Measurements from ENCODE around the gene PADI6.

Gene PADI6

GRCh38 chr1:17440827-17441168, 68.8 kb downstream of the PADI6 start:
- H3K4me1 ChIP-seq (ENCODE audit: control insufficient read depth, insufficient read depth, low read length), result peaks cover 18% of the 10 kb centered on the region
- no peak overlapping the region for H3K4me3 ChIP-seq (ENCODE audit: insufficient read depth, low read depth, low read length)
- H3K27ac ChIP-seq (ENCODE audit: insufficient read depth, low read depth, low read length, poor library complexity, severe bottlenecking), result no peak overlapping the region
- no peaks in the 10 kb centered on the region for H3K9me3 ChIP-seq (ENCODE audit: control insufficient read depth, low read length)
- H3K27me3 ChIP-seq (ENCODE audit: control insufficient read depth, insufficient read depth, low read length, poor library complexity, severe bottlenecking), result peaks cover 26% of the 10 kb centered on the region
- no peaks in the 10 kb centered on the region for H3K36me3 ChIP-seq (ENCODE audit: control insufficient read depth, insufficient read depth, low read length)
- whole genome bisulfite sequencing, 2 experiments, result 25 to 33% methylated on average over 6 of the region's 6 CpGs

GRCh38 chr1:17441265-17441992, 69.4 kb downstream of the PADI6 start:
- no peak overlapping the region for H3K27ac ChIP-seq (ENCODE audit: insufficient read depth, low read depth, low read length, poor library complexity, severe bottlenecking)
- H3K4me3 ChIP-seq (ENCODE audit: insufficient read depth, low read depth, low read length), result no peak overlapping the region
- H3K4me1 ChIP-seq (ENCODE audit: control insufficient read depth, insufficient read depth, low read length), result peaks cover 12% of the 10 kb centered on the region
- H3K36me3 ChIP-seq (ENCODE audit: control insufficient read depth, insufficient read depth, low read length), result no peaks in the 10 kb centered on the region
- no peaks in the 10 kb centered on the region for H3K9me3 ChIP-seq (ENCODE audit: control insufficient read depth, low read length)
- WGBS, 2 experiments, result 38 to 39% methylated on average over 10 of the region's 10 CpGs
- peaks cover 26% of the 10 kb centered on the region for H3K27me3 ChIP-seq (ENCODE audit: control insufficient read depth, insufficient read depth, low read length, poor library complexity, severe bottlenecking)

- peaks cover 26% of the 10 kb centered on the region for H3K27me3 ChIP-seq (ENCODE audit: control insufficient read depth, insufficient read depth, low read length, poor library complexity, severe bottlenecking)
- no peak overlapping the region for H3K4me3 ChIP-seq (ENCODE audit: insufficient read depth, low read depth, low read length)
- H3K36me3 ChIP-seq (ENCODE audit: control insufficient read depth, insufficient read depth, low read length), result no peaks in the 10 kb centered on the region
- peaks cover 6% of the 10 kb centered on the region for H3K4me1 ChIP-seq (ENCODE audit: control insufficient read depth, insufficient read depth, low read length)
- no peak overlapping the region for H3K27ac ChIP-seq (ENCODE audit: insufficient read depth, low read depth, low read length, poor library complexity, severe bottlenecking)
- 90 to 94% methylated on average over 3 to 4 of the region's 4 CpGs for WGBS, 2 experiments
- no peaks in the 10 kb centered on the region for H3K9me3 ChIP-seq (ENCODE audit: control insufficient read depth, low read length)
These were observed 70.0 kb downstream of the PADI6 start for GRCh38 chr1:17441993-17442357.

- no peaks in the 10 kb centered on the region for H3K36me3 ChIP-seq (ENCODE audit: control insufficient read depth, insufficient read depth, low read length)
- WGBS, 2 experiments, result 88 to 89% methylated on average over 6 of the region's 6 CpGs
- H3K27ac ChIP-seq (ENCODE audit: insufficient read depth, low read depth, low read length, poor library complexity, severe bottlenecking), result no peak overlapping the region
- H3K4me1 ChIP-seq (ENCODE audit: control insufficient read depth, insufficient read depth, low read length), result peaks cover 5% of the 10 kb centered on the region
- H3K27me3 ChIP-seq (ENCODE audit: control insufficient read depth, insufficient read depth, low read length, poor library complexity, severe bottlenecking), result peaks cover 26% of the 10 kb centered on the region
- H3K4me3 ChIP-seq (ENCODE audit: insufficient read depth, low read depth, low read length), result no peak overlapping the region
- H3K9me3 ChIP-seq (ENCODE audit: control insufficient read depth, low read length), result no peaks in the 10 kb centered on the region
These were observed 70.8 kb downstream of the PADI6 start for GRCh38 chr1:17442841-17443240.

- 94 to 95% methylated on average over 12 of the region's 12 CpGs for WGBS, 2 experiments
- H3K4me1 ChIP-seq (ENCODE audit: control insufficient read depth, insufficient read depth, low read length), result no peaks in the 10 kb centered on the region
- no peaks in the 10 kb centered on the region for H3K36me3 ChIP-seq (ENCODE audit: control insufficient read depth, insufficient read depth, low read length)
- no peak overlapping the region for H3K27ac ChIP-seq (ENCODE audit: insufficient read depth, low read depth, low read length, poor library complexity, severe bottlenecking)
- H3K4me3 ChIP-seq (ENCODE audit: insufficient read depth, low read depth, low read length), result no peak overlapping the region
- H3K9me3 ChIP-seq (ENCODE audit: control insufficient read depth, low read length), result no peaks in the 10 kb centered on the region
- H3K27me3 ChIP-seq (ENCODE audit: control insufficient read depth, insufficient read depth, low read length, poor library complexity, severe bottlenecking), result no peaks in the 10 kb centered on the region
These were observed 75.6 kb downstream of the PADI6 start for GRCh38 chr1:17447501-17447992.
